ENCODE results near the gene TECTA.

- TF ChIP-seq EZH2phosphoT487 (IDR thresholded peaks at IDR 0.05; ENCODE audit: low read length): no peak
- TF ChIP-seq EZH2 (optimal IDR thresholded peaks at IDR 0.05; ENCODE audit: low read depth, low read length): no peak
- peak; percentile 81 for TF ChIP-seq CTCF (IDR thresholded peaks at IDR 0.05; ENCODE audit: low read length)
These were observed 93.9 kb downstream of the TECTA start for GRCh38 chr11:121194731-121195596.

All from MM.1S (cell line).